Measurements from ENCODE around the gene YWHAG.

DNA sequence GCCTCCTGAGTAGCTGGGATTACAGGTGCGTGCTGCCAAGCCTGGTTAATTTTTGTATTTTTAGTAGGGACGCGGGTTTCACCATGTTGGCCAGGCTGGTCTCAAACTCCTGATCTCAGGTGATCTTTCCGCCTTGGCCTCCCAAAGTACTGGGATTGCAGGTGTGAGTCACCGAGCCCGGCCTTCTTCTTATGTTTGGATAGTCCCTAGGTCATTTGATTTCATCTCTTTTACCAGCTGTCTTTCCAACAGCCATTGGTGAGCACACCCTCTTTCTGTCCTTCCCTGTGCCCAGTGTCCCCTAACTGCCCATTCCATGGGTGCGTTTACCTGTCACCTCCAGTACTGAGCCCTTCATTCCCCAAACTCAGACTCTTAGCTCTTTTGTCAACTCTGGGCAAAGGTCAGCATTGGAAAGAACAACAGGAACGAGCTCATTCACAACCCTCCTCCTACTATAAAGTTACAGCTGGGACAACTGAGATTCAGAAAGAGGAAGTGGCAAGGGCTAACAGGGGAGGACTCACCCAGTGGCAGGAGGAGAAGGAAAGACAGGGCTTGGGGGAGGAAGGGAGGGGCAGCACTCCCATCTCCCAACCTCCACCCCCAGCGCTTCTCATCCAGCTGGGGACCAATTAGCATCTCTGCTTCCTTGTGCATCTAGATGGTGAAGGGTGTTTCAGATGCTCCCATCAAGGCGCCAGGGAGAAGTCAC lies 45.1 kb upstream of the YWHAG start:
- TF ChIP-seq TAF1 (conservative IDR thresholded peaks at IDR 0.05) (no peak), JUND (IDR thresholded peaks at IDR 0.05) (no peak), GABPA (IDR thresholded peaks at IDR 0.05 in 1 of 2, conservative IDR thresholded peaks at IDR 0.05 in 1 of 2) (no peak), YY1 (IDR thresholded peaks at IDR 0.05) (no peak), SP1 (IDR thresholded peaks at IDR 0.05) (peak; percentile 35), EGR1 (IDR thresholded peaks at IDR 0.05; ENCODE audit: low read depth in 2 of 2) (no peak)
- TF ChIP-seq, protein P1, sequence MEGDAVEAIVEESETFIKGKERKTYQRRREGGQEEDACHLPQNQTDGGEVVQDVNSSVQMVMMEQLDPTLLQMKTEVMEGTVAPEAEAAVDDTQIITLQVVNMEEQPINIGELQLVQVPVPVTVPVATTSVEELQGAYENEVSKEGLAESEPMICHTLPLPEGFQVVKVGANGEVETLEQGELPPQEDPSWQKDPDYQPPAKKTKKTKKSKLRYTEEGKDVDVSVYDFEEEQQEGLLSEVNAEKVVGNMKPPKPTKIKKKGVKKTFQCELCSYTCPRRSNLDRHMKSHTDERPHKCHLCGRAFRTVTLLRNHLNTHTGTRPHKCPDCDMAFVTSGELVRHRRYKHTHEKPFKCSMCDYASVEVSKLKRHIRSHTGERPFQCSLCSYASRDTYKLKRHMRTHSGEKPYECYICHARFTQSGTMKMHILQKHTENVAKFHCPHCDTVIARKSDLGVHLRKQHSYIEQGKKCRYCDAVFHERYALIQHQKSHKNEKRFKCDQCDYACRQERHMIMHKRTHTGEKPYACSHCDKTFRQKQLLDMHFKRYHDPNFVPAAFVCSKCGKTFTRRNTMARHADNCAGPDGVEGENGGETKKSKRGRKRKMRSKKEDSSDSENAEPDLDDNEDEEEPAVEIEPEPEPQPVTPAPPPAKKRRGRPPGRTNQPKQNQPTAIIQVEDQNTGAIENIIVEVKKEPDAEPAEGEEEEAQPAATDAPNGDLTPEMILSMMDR (IDR thresholded peaks at IDR 0.05; ENCODE audit: low read depth, low read length, missing input control): no peak
- TF ChIP-seq, protein P2, sequence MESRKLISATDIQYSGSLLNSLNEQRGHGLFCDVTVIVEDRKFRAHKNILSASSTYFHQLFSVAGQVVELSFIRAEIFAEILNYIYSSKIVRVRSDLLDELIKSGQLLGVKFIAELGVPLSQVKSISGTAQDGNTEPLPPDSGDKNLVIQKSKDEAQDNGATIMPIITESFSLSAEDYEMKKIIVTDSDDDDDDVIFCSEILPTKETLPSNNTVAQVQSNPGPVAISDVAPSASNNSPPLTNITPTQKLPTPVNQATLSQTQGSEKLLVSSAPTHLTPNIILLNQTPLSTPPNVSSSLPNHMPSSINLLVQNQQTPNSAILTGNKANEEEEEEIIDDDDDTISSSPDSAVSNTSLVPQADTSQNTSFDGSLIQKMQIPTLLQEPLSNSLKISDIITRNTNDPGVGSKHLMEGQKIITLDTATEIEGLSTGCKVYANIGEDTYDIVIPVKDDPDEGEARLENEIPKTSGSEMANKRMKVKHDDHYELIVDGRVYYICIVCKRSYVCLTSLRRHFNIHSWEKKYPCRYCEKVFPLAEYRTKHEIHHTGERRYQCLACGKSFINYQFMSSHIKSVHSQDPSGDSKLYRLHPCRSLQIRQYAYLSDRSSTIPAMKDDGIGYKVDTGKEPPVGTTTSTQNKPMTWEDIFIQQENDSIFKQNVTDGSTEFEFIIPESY (IDR thresholded peaks at IDR 0.05): no peak
- TF ChIP-seq, protein P3, sequence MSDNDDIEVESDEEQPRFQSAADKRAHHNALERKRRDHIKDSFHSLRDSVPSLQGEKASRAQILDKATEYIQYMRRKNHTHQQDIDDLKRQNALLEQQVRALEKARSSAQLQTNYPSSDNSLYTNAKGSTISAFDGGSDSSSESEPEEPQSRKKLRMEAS (IDR thresholded peaks at IDR 0.05): no peak
- TF ChIP-seq, protein P4, sequence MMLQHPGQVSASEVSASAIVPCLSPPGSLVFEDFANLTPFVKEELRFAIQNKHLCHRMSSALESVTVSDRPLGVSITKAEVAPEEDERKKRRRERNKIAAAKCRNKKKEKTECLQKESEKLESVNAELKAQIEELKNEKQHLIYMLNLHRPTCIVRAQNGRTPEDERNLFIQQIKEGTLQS (IDR thresholded peaks at IDR 0.05): no peak
